ENCODE data around the gene RBM18.

The RBM18 gene

GRCh38 chr9:122201641-122202040, 63.0 kb downstream of the RBM18 start:
- DNase-seq: no peak

- no peak for DNase-seq
Measured at GRCh38 chr9:122200960-122201595, 63.6 kb downstream of the RBM18 start.

GRCh38 chr9:122197882-122198281, 66.8 kb downstream of the RBM18 start:
- no peak for DNase-seq

GRCh38 chr9:122197426-122197825, 67.2 kb downstream of the RBM18 start:
- no peak for DNase-seq

- DNase-seq: no peak
Measured at GRCh38 chr9:122195875-122196274, 68.8 kb downstream of the RBM18 start.

- DNase-seq: no peak
Measured at GRCh38 chr9:122193651-122194050, 71.0 kb downstream of the RBM18 start.

- no peak for DNase-seq
Measured at GRCh38 chr9:122192914-122193525, 71.6 kb downstream of the RBM18 start.

GRCh38 chr9:122192261-122192875, 72.3 kb downstream of the RBM18 start:
- DNase-seq: no peak

GRCh38 chr9:122191584-122191983, 73.1 kb downstream of the RBM18 start:
- DNase-seq: no peak

GRCh38 chr9:122190597-122191381, 73.9 kb downstream of the RBM18 start:
- DNase-seq: no peak

- no peak for DNase-seq
Measured at GRCh38 chr9:122188369-122188768, 76.3 kb downstream of the RBM18 start.
